Measurements from ENCODE around the gene SYT9. TPM values are rescaled to one million over a fixed set of nuclear protein-coding genes. Genes with fewer than 3 reads are reported as not detected.

Gene SYT9
- total and polyA plus RNA-seq, 4 donors: 0.05 to 5.4 (median 2.6) TPM

- TF ChIP-seq RXRA (IDR thresholded peaks at IDR 0.05): no peak
- TF ChIP-seq YY1 (IDR thresholded peaks at IDR 0.05): no peak
- peak; percentile 69 for TF ChIP-seq CTCF (IDR thresholded peaks at IDR 0.05; ENCODE audit: low read depth, low read length, missing input control)
- TF ChIP-seq MAX (IDR thresholded peaks at IDR 0.05): no peak
- no peak for TF ChIP-seq TAF1 (conservative IDR thresholded peaks at IDR 0.05)
These were observed 26.7 kb downstream of the SYT9 start (continued) for GRCh38 chr11:7278314-7278917.

- H3K9ac ChIP-seq (ENCODE audit: low read depth in 1 of 2, low read length in 2 of 2): no peak overlapping the region
- no peaks in the 10 kb centered on the region for H3K27me3 ChIP-seq (ENCODE audit: control insufficient read depth in 4 of 4, insufficient read depth in 4 of 4, low read length in 3 of 4)
- TF ChIP-seq MAX (IDR thresholded peaks at IDR 0.05): no peak
- no peak for TF ChIP-seq CTCF (IDR thresholded peaks at IDR 0.05; ENCODE audit: low read depth, low read length, missing input control)
- no peak for TF ChIP-seq FOXA2 (IDR thresholded peaks at IDR 0.05)
- TF ChIP-seq TAF1 (conservative IDR thresholded peaks at IDR 0.05): no peak
- TF ChIP-seq RAD21 (IDR thresholded peaks at IDR 0.05): no peak
- no peak for TF ChIP-seq FOXA1 (IDR thresholded peaks at IDR 0.05)
- H3K36me3 ChIP-seq (ENCODE audit: control insufficient read depth in 4 of 4, insufficient read depth in 3 of 4, low read depth in 1 of 4, low read length in 3 of 4): no peaks in the 10 kb centered on the region
- no peak overlapping the region for H3K27ac ChIP-seq (ENCODE audit: low read depth in 1 of 2, low read length in 2 of 2)
- no peaks in the 10 kb centered on the region for H3K4me1 ChIP-seq (ENCODE audit: control insufficient read depth in 4 of 4, insufficient read depth in 4 of 4, low read length in 3 of 4)
- no peak overlapping the region for H3K4me3 ChIP-seq (ENCODE audit: low read depth in 1 of 3, low read length in 3 of 3)
- no peak for DNase-seq (ENCODE audit: low spot score)
- 58% methylated on average over 1 of the region's 1 CpG for WGBS
- no peaks in the 10 kb centered on the region for H3K9me3 ChIP-seq (ENCODE audit: control insufficient read depth in 4 of 4, low read length in 3 of 4)
These were observed 28.0 kb downstream of the SYT9 start for GRCh38 chr11:7279676-7280075.

- Histone ChIP-seq H3K9me3 (ENCODE audit: control insufficient read depth in 4 of 4, low read length in 3 of 4) (peaks cover 0 to 5% (median 2%) of the 10 kb centered on the region in 4 donors), H3K27me3 (ENCODE audit: control insufficient read depth in 4 of 4, insufficient read depth in 4 of 4, low read length in 3 of 4) (no peaks in the 10 kb centered on the region), H3K4me3 (ENCODE audit: low read depth in 1 of 3, low read length in 3 of 3) (no peak overlapping the region), H3K4me1 (ENCODE audit: control insufficient read depth in 4 of 4, insufficient read depth in 4 of 4, low read length in 3 of 4) (no peaks in the 10 kb centered on the region), H3K36me3 (ENCODE audit: control insufficient read depth in 4 of 4, insufficient read depth in 3 of 4, low read depth in 1 of 4, low read length in 3 of 4) (no peaks in the 10 kb centered on the region), H3K9ac (ENCODE audit: low read depth in 1 of 2, low read length in 2 of 2) (no peak overlapping the region), H3K27ac (ENCODE audit: low read depth in 1 of 2, low read length in 2 of 2) (no peak overlapping the region)
- WGBS: 89% methylated on average over 1 of the region's 1 CpG
- no peak for DNase-seq (ENCODE audit: low spot score)
- TF ChIP-seq HNF4G (IDR thresholded peaks at IDR 0.05) (no peak), ZBTB33 (IDR thresholded peaks at IDR 0.05) (no peak), EGR1 (IDR thresholded peaks at IDR 0.05; ENCODE audit: low read depth in 2 of 2) (no peak), CTCF (IDR thresholded peaks at IDR 0.05; ENCODE audit: low read depth, low read length, missing input control) (no peak), RXRA (IDR thresholded peaks at IDR 0.05) (no peak), NR2F2 (IDR thresholded peaks at IDR 0.05) (no peak), HNF4A (conservative IDR thresholded peaks at IDR 0.05) (no peak), RAD21 (IDR thresholded peaks at IDR 0.05) (no peak), REST (IDR thresholded peaks at IDR 0.05) (no peak), GABPA (IDR thresholded peaks at IDR 0.05 in 1 of 2, conservative IDR thresholded peaks at IDR 0.05 in 1 of 2) (no peak), SP1 (IDR thresholded peaks at IDR 0.05) (no peak), JUND (IDR thresholded peaks at IDR 0.05) (no peak)
These were observed 29.4 kb downstream of the SYT9 start for GRCh38 chr11:7281079-7281478.

Measured in liver (tissue), 9 donors.